Measurements from ENCODE around the gene COL4A2. TPM values are rescaled to one million over a fixed set of nuclear protein-coding genes. Genes with fewer than 3 reads are reported as not detected.

Gene COL4A2
- total RNA-seq, 4 donors from 2014 or later = 75.1 to 322 (median 115) TPM

DNA sequence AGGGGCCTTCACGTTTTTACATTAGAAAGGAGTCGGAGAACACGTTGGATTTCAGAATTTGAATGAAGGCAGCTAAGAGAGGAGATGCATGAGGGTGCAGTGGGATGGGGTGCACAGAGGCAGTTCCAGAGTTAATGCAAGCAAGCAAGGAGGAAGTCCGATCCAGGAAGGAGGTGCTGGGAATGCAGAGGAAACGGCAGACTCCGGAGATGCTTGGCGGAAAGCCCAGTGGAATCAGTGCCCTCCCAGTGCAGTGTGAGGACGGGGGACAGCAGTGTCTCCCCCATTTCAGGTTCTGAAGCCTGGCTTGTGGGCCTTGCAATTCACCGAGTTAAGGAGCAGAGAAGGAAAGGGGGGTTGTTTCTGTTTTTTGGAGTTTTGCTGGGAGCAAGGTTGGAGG is 100.4 kb downstream of the COL4A2 start:
- Histone ChIP-seq H3K27me3 (no peaks in the 10 kb centered on the region), H3K4me3 (no peak overlapping the region), H3K4me1 (peaks cover 5 to 43% (median 28%) of the 10 kb centered on the region in 4 donors), H3K9me3 (no peaks in the 10 kb centered on the region), H3K27ac (peak overlapping the region; percentile 65 to 89 (median 82)), H3K36me3 (no peaks in the 10 kb centered on the region)
- intact Hi-C loops (cut with DNase I; ENCODE audit: low total_unique reads) = no loop called here
- DNase-seq = no peak
- in situ Hi-C loops (cut with MboI; ENCODE audit: low pct_ligation_motif_present in 1 of 4, low pct_unique_long_range_greater_than_20kb in 1 of 4, low sequenced_read_pairs in 3 of 4) = loop anchor here in 3 of 4 donors (10.0 to 25.0 kb wide), 4 partner anchors 170 to 1445 kb away; no protein-coding TSS in a partner anchor
- no peak for TF ChIP-seq CTCF (IDR thresholded peaks at IDR 0.05)
- TF ChIP-seq POLR2A (IDR thresholded peaks at IDR 0.05) = no peak
- no peak for TF ChIP-seq EP300 (IDR thresholded peaks at IDR 0.05; ENCODE audit: low read depth)
- TF ChIP-seq POLR2AphosphoS5 (IDR thresholded peaks at IDR 0.05) = no peak
- 34% methylated on average over 9 of the region's 9 CpGs; no CpG with 5 or more reads in 1 of the 2 donors for WGBS, 2 donors (ENCODE audit: low coverage in 1 of 2)

- Histone ChIP-seq H3K27me3 (no peaks in the 10 kb centered on the region), H3K27ac (peak overlapping the region; percentile 65 to 89 (median 82)), H3K4me3 (no peak overlapping the region), H3K36me3 (no peaks in the 10 kb centered on the region), H3K9me3 (no peaks in the 10 kb centered on the region), H3K4me1 (peaks cover 5 to 51% (median 31%) of the 10 kb centered on the region in 4 donors)
- intact Hi-C loops (cut with DNase I; ENCODE audit: low total_unique reads) = no loop called here
- DNase-seq = no peak
- no peak for TF ChIP-seq POLR2A (IDR thresholded peaks at IDR 0.05)
- TF ChIP-seq CTCF (IDR thresholded peaks at IDR 0.05) = no peak
- TF ChIP-seq EP300 (IDR thresholded peaks at IDR 0.05; ENCODE audit: low read depth) = no peak
- TF ChIP-seq POLR2AphosphoS5 (IDR thresholded peaks at IDR 0.05) = no peak
- in situ Hi-C loops (cut with MboI; ENCODE audit: low pct_ligation_motif_present in 1 of 4, low pct_unique_long_range_greater_than_20kb in 1 of 4, low sequenced_read_pairs in 3 of 4) = loop anchor here in 3 of 4 donors (10.0 to 25.0 kb wide), 4 partner anchors 171 to 1446 kb away; no protein-coding TSS in a partner anchor
- WGBS, 2 donors (ENCODE audit: low coverage in 1 of 2) = 65 to 91% methylated on average over 4 to 12 of the region's 12 CpGs
Observed at GRCh38 chr13:110408286-110408685, 101.2 kb downstream of the COL4A2 start.

GRCh38 chr13:110409581-110409992 is 102.5 kb downstream of the COL4A2 start:
- intact Hi-C loops (cut with DNase I; ENCODE audit: low total_unique reads) (no loop called here), in situ Hi-C loops (cut with MboI; ENCODE audit: low pct_ligation_motif_present in 1 of 4, low pct_unique_long_range_greater_than_20kb in 1 of 4, low sequenced_read_pairs in 3 of 4) (loop anchor here in 3 of 4 donors (10.0 to 25.0 kb wide), 4 partner anchors 172 to 1447 kb away; no protein-coding TSS in a partner anchor)
- Histone ChIP-seq H3K4me1 (peaks cover 5 to 51% (median 33%) of the 10 kb centered on the region in 4 donors), H3K36me3 (no peaks in the 10 kb centered on the region), H3K27ac (peak overlapping the region; percentile 79 to 89 (median 84)), H3K27me3 (no peaks in the 10 kb centered on the region), H3K4me3 (no peak overlapping the region), H3K9me3 (no peaks in the 10 kb centered on the region)
- TF ChIP-seq EP300 (IDR thresholded peaks at IDR 0.05; ENCODE audit: low read depth) = no peak
- no peak for TF ChIP-seq POLR2AphosphoS5 (IDR thresholded peaks at IDR 0.05)
- WGBS, 2 donors (ENCODE audit: low coverage in 1 of 2) = 78% methylated on average over 13 of the region's 13 CpGs; no CpG with 5 or more reads in 1 of the 2 donors
- no peak for DNase-seq

DNA sequence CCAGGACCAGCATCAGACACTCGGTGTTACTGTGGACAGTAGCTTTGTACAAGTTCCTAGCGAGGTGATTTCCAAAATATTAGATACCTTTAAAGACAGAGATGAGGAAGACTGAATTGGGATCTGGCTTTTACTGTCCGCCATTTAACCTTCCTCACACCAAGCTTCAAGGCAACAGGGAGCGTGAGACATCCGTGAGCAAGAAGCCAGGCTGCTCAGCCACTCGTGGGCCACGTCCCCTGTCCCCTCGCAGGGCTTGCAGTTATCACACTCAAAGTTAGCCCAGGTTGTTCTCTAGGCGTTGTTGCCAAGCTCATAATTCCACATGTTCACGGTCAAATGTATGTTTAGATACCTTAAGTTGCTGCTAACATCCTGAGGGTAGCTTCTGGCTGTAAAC is 102.9 kb downstream of the COL4A2 start:
- Histone ChIP-seq H3K9me3 (no peaks in the 10 kb centered on the region), H3K36me3 (no peaks in the 10 kb centered on the region), H3K4me3 (no peak overlapping the region), H3K27me3 (no peaks in the 10 kb centered on the region), H3K27ac (peak overlapping the region; percentile 79 to 89 (median 84)), H3K4me1 (peaks cover 4 to 51% (median 33%) of the 10 kb centered on the region in 4 donors)
- WGBS, 2 donors (ENCODE audit: low coverage in 1 of 2) = 79% methylated on average over 10 of the region's 10 CpGs; no CpG with 5 or more reads in 1 of the 2 donors
- in situ Hi-C loops (cut with MboI; ENCODE audit: low pct_ligation_motif_present in 1 of 4, low pct_unique_long_range_greater_than_20kb in 1 of 4, low sequenced_read_pairs in 3 of 4) (loop anchor here in 3 of 4 donors (10.0 to 25.0 kb wide), 4 partner anchors 173 to 1448 kb away; no protein-coding TSS in a partner anchor), intact Hi-C loops (cut with DNase I; ENCODE audit: low total_unique reads) (loop anchor here (10.0 kb wide), 1 partner anchor 105 kb away; the partner anchor contains the start of genes COL4A1 and COL4A2)
- DNase-seq = no peak
- TF ChIP-seq POLR2AphosphoS5 (IDR thresholded peaks at IDR 0.05) (no peak), POLR2A (IDR thresholded peaks at IDR 0.05) (no peak), EP300 (IDR thresholded peaks at IDR 0.05; ENCODE audit: low read depth) (no peak), CTCF (IDR thresholded peaks at IDR 0.05) (no peak)

Measured in transverse colon (tissue), 4 donors.